SK-N-MC (cell line): Measurements from ENCODE around the gene CDC73.

Experiments
- EZH2 ChIP-seq: fragments of 200-600 bp; sonication (generic); IDR thresholded peaks from one replicate; pipeline ENCODE4 v1.6.1; 2017; ENCODE audit warnings: antibody characterized with exemption
- POLR2AphosphoS5 ChIP-seq: IDR thresholded peaks from 2 replicates; pipeline ENCODE4 v1.6.1; 2012; ENCODE audit warnings: mild to moderate bottlenecking, low read depth, low read length, borderline replicate concordance

GRCh38 chr1:193086342-193086741, 35.5 kb upstream of the CDC73 start:
- TF ChIP-seq POLR2AphosphoS5 (no peak), EZH2 (no peak)
